ENCODE results near the gene RBM12. TPM values are rescaled to one million over a fixed set of nuclear protein-coding genes. Genes with fewer than 3 reads are reported as not detected.

RBM12 gene
- total RNA-seq, 1 donor from 2014 or later = 139 TPM

GRCh38 chr20:35599776-35600120 is 65.0 kb downstream of the RBM12 start:
- Mint-ChIP-seq H3K27ac (no peak overlapping the region), H3K4me1 (peaks cover 13% of the 10 kb centered on the region), H3K36me3 (ENCODE audit: low read depth) (no peaks in the 10 kb centered on the region), H3K9me3 (no peaks in the 10 kb centered on the region), H3K4me3 (no peak overlapping the region), H3K27me3 (peaks cover 29% of the 10 kb centered on the region)
- POLR2A ChIA-PET = no interaction called here
- intact Hi-C loops (cut with micrococcal nuclease) = loop anchor here (5.0 kb wide), 2 partner anchors 63 to 137 kb away; partner anchors contain the start of genes CPNE1 and RBM12
- no peak for ATAC-seq (ENCODE audit: low read depth)
- CTCF ChIA-PET = no interaction called here
- no peak for DNase-seq
- TF ChIP-seq CTCF (IDR thresholded peaks at IDR 0.05) = no peak

Other genes with a start within 250 kb of the RBM12 start
- not detected in 2 replicates for gene GDF5, start 226.7 kb downstream of the RBM12 start, total RNA-seq
- gene CEP250, start 209.3 kb downstream of the RBM12 start, total RNA-seq = 49.6 and 54.7 TPM in 2 replicates
- gene C20orf173, start 135.2 kb downstream of the RBM12 start, total RNA-seq = not detected in 2 replicates
- gene ERGIC3, start 122.8 kb downstream of the RBM12 start, total RNA-seq = 159 and 183 TPM in 2 replicates
- 1.5 and 2.2 TPM in 2 replicates for gene SPAG4, start 49.1 kb downstream of the RBM12 start, total RNA-seq
- 234 and 264 TPM in 2 replicates for gene CPNE1, start within 50 bp of the RBM12 start, total RNA-seq
- gene NFS1, start 34.5 kb upstream of the RBM12 start, total RNA-seq = 27.1 and 30.6 TPM in 2 replicates
- 96.8 and 131 TPM in 2 replicates for gene ROMO1, start 34.5 kb upstream of the RBM12 start, total RNA-seq
- 432 and 483 TPM in 2 replicates for gene RBM39, start 77.4 kb upstream of the RBM12 start, total RNA-seq
- gene PHF20, start 107.1 kb upstream of the RBM12 start, total RNA-seq = 72.3 and 86.0 TPM in 2 replicates

Measured in activated B cell treated with CpG ODN at 0.5 μM for 24 hours (primary cell).